ENCODE results near the gene IL32.

The IL32 gene

DNA sequence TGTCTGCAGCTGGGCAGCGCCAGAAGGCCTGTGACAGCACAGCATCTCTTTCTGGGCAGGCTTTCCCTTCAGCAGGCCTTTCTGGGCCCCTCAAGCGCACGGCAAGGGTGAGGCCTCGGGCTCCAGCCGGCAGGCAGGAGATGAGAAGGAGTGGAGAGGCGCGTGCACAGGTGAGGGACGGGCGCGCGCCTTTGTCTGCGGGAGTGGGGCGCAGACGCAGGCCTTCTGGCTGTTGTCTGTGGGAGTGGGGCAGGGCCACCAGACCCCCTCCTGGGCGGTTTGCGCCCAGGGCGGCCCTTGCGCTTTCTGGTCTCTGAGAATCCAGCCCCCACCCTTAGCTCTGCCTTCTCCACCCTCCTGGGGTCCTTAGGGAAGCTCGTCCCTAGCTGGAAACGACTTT lies 53.4 kb downstream of the IL32 start:
- no peak for DNase-seq (ENCODE audit: low read depth)
- H3K4me3 ChIP-seq (ENCODE audit: low read depth, low read length) = no peak overlapping the region
- in situ Hi-C loops (cut with HindIII; ENCODE audit: low sequenced_read_pairs) = no loop called here
- no peak for TF ChIP-seq CTCF (IDR thresholded peaks at IDR 0.05; ENCODE audit: low read depth, low read length, missing control alignments)

All from astrocyte of the cerebellum (primary cell).